HepG2 (cell line): Measurements from ENCODE around the gene VAMP4. TPM values are rescaled to one million over a fixed set of nuclear protein-coding genes. Genes with fewer than 3 reads are reported as not detected.

ENCODE experiments used
- CEBPG ChIP-seq: IDR thresholded peaks from 2 replicates; pipeline ENCODE4 v1.6.1; 2016
- CREBL2 ChIP-seq: sonication (generic); formaldehyde crosslinking; IDR thresholded peaks from 2 replicates; pipeline ENCODE4 v1.8.1; 2023; ENCODE audit warnings: missing genetic modification reagents, mild to moderate bottlenecking, borderline replicate concordance
- E2F1 ChIP-seq: sonication (generic); formaldehyde crosslinking; IDR thresholded peaks from 2 replicates; pipeline ENCODE4 v1.5.0; 2020; ENCODE audit warnings: missing genetic modification reagents
- FOSL1 ChIP-seq: sonication (generic); formaldehyde crosslinking; IDR thresholded peaks from 2 replicates; pipeline ENCODE4 v1.9.0; 2021; ENCODE audit warnings: missing genetic modification reagents, borderline replicate concordance
- HCFC1 ChIP-seq: fragments of 150-350 bp; IDR thresholded peaks from 2 replicates; pipeline ENCODE4 v1.6.1; 2014; ENCODE audit warnings: low read depth, low read length
- MAX ChIP-seq: IDR thresholded peaks from 2 replicates; pipeline ENCODE4 v1.6.1; 2012; ENCODE audit warnings: inconsistent platforms
- NFE2 ChIP-seq: sonication (generic); formaldehyde crosslinking; IDR thresholded peaks from 2 replicates; pipeline ENCODE4 v1.4.0; 2020; ENCODE audit warnings: missing genetic modification reagents
- PBX2 ChIP-seq: IDR thresholded peaks from 2 replicates; pipeline ENCODE4 v1.6.1; 2016; ENCODE audit warnings: control low read depth
- SMAD1 ChIP-seq: sonication (generic); formaldehyde crosslinking; IDR thresholded peaks from 2 replicates; pipeline ENCODE4 v1.4.0; 2020; ENCODE audit warnings: missing genetic modification reagents, low read depth, mild to moderate bottlenecking, borderline replicate concordance
- STAT5B ChIP-seq: sonication (generic); formaldehyde crosslinking; IDR thresholded peaks from 2 replicates; pipeline ENCODE4 v1.4.0; 2020; ENCODE audit warnings: missing genetic modification reagents
- TBL1XR1 ChIP-seq: fragments of 150-350 bp; IDR thresholded peaks from 2 replicates; pipeline ENCODE4 v1.6.1; 2014; ENCODE audit warnings: borderline replicate concordance, low read length; ENCODE audit not compliant: partially characterized antibody
- U2AF1 ChIP-seq: fragments of 200-400 bp; formaldehyde crosslinking; optimal IDR thresholded peaks from 2 replicates; pipeline ENCODE3; 2017; ENCODE audit warnings: mild to moderate bottlenecking, low read depth, low read length
- ZIK1 ChIP-seq: sonication (generic); formaldehyde crosslinking; IDR thresholded peaks from 2 replicates; pipeline ENCODE4 v1.5.0; 2020; ENCODE audit warnings: mild to moderate bottlenecking, low read depth, missing genetic modification reagents, borderline replicate concordance
- ZNF256 ChIP-seq: sonication (generic); formaldehyde crosslinking; conservative IDR thresholded peaks from 2 replicates; pipeline ENCODE4 v1.4.0; 2020; ENCODE audit warnings: missing genetic modification reagents
- ZNF33B ChIP-seq: sonication (generic); formaldehyde crosslinking; IDR thresholded peaks from 2 replicates; pipeline ENCODE4 v1.5.1; 2020; ENCODE audit warnings: mild to moderate bottlenecking, missing genetic modification reagents
- ZNF451 ChIP-seq: sonication (generic); formaldehyde crosslinking; IDR thresholded peaks from 2 replicates; pipeline ENCODE4 v1.5.0; 2020; ENCODE audit warnings: mild to moderate bottlenecking, missing genetic modification reagents
- ZNF569 ChIP-seq: sonication (generic); formaldehyde crosslinking; IDR thresholded peaks from 2 replicates; pipeline ENCODE4 v1.5.0; 2020; ENCODE audit warnings: mild to moderate bottlenecking, missing genetic modification reagents, moderate library complexity, borderline replicate concordance
- polyA plus RNA-seq, 8 experiments: library from polyadenylated mRNA; depleted of rRNA in 3 of 8; stranded (reverse) in 7 of 8; unstranded in 1 of 8; fragments of >200 nt; fragmentation: Illumina TruSeq in 4 of 8; extraction: Trizol in 4 of 8; gene quantifications; 2 replicates each; pipeline versions ENCODE4 v1.2.1 to v1.2.3, GENCODE V29; 2011 to 2016; ENCODE audit warnings: low read depth in 4 of 8, missing spikeins in 1 of 8, mixed read lengths in 1 of 8; ENCODE audit not compliant: insufficient read depth in 1 of 8
- total RNA-seq, 5 experiments: library from RNA; depleted of rRNA; stranded (reverse); fragments of >200 nt; fragmentation: Illumina TruSeq; extraction: Trizol; gene quantifications; 2 replicates each; pipeline ENCODE4 v1.2.3, GENCODE V29; 2016; ENCODE audit warnings: low read depth in 1 of 5
- TF ChIP-seq, protein P1 (sequence below), 2 experiments: IDR thresholded peaks; 2 replicates each; pipeline ENCODE4 v1.6.1; 2011 to 2012; ENCODE audit warnings: low read length in 2 of 2, borderline replicate concordance in 1 of 2, low read depth in 1 of 2, mild to moderate bottlenecking in 1 of 2, moderate library complexity in 1 of 2
- TF ChIP-seq, protein P2 (sequence below): IDR thresholded peaks from 2 replicates; pipeline ENCODE4 v1.6.1; 2016; ENCODE audit warnings: missing genetic modification reagents, missing compliant biosample characterization
- TF ChIP-seq, protein P3 (sequence below): sonication (generic); formaldehyde crosslinking; IDR thresholded peaks from 2 replicates; pipeline ENCODE4 v1.5.1; 2020; ENCODE audit warnings: mild to moderate bottlenecking, moderate library complexity, missing genetic modification reagents

Gene VAMP4
- total and polyA plus RNA-seq, 2 of the 13 experiments (the other 11 are each of a cell fraction or from before 2014, with no cell fraction given): 1.4 to 2.0 TPM

DNA sequence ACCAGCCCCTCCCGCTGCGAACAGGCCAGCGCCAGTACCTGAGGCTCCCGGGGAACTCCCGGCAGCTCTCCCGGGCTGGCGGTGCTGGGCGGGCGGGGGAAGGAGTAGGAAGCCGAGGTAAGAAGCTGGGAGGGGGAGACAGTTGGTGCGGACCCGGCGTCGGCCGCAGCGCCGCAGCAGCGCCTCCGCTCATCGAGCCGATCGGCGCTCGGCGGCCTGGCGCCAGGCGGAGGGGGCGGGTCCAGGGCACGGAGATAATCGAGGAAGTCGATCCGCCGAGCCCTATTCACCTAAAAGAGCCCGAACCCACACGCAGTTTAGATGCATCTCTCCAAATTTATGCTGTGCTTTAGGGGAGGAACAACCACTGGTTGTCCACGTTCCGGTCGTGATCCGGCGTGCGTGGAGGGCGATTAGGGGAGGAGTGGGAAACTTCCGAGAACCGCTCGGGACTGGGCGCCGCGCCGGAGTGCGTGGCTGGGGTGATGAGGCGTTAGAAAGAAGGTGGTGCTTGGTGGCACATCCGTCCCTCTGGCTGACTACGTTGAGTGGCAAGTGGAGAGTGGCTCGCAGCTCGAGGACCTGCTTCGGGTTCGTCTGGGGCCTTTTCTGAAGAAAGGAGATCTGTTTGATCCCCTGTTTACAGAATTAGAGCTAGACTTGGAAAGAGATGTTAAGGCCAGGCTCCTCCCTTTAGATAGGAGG lies at the start of gene VAMP4 (continued):
- TF ChIP-seq, protein P1, sequence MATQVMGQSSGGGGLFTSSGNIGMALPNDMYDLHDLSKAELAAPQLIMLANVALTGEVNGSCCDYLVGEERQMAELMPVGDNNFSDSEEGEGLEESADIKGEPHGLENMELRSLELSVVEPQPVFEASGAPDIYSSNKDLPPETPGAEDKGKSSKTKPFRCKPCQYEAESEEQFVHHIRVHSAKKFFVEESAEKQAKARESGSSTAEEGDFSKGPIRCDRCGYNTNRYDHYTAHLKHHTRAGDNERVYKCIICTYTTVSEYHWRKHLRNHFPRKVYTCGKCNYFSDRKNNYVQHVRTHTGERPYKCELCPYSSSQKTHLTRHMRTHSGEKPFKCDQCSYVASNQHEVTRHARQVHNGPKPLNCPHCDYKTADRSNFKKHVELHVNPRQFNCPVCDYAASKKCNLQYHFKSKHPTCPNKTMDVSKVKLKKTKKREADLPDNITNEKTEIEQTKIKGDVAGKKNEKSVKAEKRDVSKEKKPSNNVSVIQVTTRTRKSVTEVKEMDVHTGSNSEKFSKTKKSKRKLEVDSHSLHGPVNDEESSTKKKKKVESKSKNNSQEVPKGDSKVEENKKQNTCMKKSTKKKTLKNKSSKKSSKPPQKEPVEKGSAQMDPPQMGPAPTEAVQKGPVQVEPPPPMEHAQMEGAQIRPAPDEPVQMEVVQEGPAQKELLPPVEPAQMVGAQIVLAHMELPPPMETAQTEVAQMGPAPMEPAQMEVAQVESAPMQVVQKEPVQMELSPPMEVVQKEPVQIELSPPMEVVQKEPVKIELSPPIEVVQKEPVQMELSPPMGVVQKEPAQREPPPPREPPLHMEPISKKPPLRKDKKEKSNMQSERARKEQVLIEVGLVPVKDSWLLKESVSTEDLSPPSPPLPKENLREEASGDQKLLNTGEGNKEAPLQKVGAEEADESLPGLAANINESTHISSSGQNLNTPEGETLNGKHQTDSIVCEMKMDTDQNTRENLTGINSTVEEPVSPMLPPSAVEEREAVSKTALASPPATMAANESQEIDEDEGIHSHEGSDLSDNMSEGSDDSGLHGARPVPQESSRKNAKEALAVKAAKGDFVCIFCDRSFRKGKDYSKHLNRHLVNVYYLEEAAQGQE (IDR thresholded peaks at IDR 0.05; ENCODE audit: borderline replicate concordance in 1 of 2, low read depth in 1 of 2, low read length in 2 of 2): peak in 1 of 2 experiments; percentile 35; a peak in 1 of 4 replicates
- TF ChIP-seq STAT5B (CRISPR knock-in tag) (no peak; the same call in 1 of the 2 replicates), ZNF33B (CRISPR knock-in tag) (0 out of 2 replicates have a peak, but pooled peaks have one; percentile 83), NFE2 (CRISPR knock-in tag) (no peak), U2AF1 (peak; percentile 54), PBX2 (CRISPR knock-in tag) (no peak), CEBPG (CRISPR knock-in tag) (no peak), MAX (peak; percentile 76; the same call in 1 of the 2 replicates), ZNF451 (CRISPR knock-in tag) (peak; percentile 91), HCFC1 (peak; percentile 64), ZNF256 (no peak), ZIK1 (CRISPR knock-in tag) (no peak), SMAD1 (CRISPR knock-in tag) (0 out of 2 replicates have a peak, but pooled peaks have one; percentile 56), E2F1 (no peak), CREBL2 (CRISPR knock-in tag) (0 out of 2 replicates have a peak, but pooled peaks have one; percentile 24), ZNF569 (no peak), FOSL1 (CRISPR knock-in tag) (no peak), TBL1XR1 (peak; percentile 21)
- TF ChIP-seq, protein P2, sequence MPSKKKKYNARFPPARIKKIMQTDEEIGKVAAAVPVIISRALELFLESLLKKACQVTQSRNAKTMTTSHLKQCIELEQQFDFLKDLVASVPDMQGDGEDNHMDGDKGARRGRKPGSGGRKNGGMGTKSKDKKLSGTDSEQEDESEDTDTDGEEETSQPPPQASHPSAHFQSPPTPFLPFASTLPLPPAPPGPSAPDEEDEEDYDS (CRISPR knock-in tag): peak; percentile 62; the same call in 1 of the 2 replicates
- TF ChIP-seq, protein P3, sequence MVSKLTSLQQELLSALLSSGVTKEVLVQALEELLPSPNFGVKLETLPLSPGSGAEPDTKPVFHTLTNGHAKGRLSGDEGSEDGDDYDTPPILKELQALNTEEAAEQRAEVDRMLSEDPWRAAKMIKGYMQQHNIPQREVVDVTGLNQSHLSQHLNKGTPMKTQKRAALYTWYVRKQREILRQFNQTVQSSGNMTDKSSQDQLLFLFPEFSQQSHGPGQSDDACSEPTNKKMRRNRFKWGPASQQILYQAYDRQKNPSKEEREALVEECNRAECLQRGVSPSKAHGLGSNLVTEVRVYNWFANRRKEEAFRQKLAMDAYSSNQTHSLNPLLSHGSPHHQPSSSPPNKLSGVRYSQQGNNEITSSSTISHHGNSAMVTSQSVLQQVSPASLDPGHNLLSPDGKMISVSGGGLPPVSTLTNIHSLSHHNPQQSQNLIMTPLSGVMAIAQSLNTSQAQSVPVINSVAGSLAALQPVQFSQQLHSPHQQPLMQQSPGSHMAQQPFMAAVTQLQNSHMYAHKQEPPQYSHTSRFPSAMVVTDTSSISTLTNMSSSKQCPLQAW (CRISPR knock-in tag): no peak
